SHP77 (cell line): ENCODE results near the gene SLC22A14.

ENCODE experiments used
- DNase-seq, 2 experiments: peaks; one replicate each; lab custom pipeline; 2025; lab: John Stamatoyannopoulos, UW

The SLC22A14 gene

DNA sequence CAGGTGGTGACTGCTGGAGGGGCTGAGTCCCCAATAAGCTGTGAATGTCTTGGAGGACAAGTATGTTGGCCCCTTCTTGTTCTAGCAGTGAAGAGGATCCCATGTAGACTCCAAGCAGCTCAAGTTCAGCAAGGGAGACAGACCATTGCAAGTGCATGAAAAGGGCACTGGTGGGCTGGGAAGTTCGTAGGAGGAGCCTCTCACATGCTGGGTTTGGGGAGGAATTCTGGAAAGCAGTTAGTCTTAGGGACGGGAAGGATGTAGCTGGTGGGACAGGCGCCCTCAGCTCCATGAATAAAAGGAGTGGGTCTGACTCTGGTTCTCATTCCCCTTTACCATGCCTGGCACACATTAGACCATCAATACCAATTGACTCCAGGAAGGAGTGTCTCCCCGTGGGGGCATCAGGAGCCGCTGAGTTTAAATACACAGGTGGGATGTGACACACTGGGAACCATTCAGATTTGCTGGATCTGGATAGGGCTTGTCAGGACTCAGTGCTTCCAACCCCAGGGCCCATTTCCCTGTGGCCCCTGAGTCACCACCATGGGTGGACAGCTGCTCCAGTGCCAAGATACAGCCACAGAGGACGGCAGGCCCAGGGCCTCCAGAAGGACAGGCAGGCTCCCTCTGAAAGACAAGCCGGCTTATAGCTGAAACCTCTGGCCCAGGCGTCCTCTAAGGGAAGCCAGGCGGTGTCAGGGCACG, 63.9 kb downstream of the SLC22A14 start:
- DNase-seq: no peak

- DNase-seq: peak; percentile 50 to 80
Observed at GRCh38 chr3:38346587-38347410, 64.7 kb downstream of the SLC22A14 start, which contains the start of gene XYLB. Gene XYLB, plus strand, starts transcription at chr3:38346785. Its CDS starts 84 bp downstream, at chr3:38346869.

- no peak for DNase-seq
Observed at GRCh38 chr3:38347421-38348200, 65.5 kb downstream of the SLC22A14 start.

DNA sequence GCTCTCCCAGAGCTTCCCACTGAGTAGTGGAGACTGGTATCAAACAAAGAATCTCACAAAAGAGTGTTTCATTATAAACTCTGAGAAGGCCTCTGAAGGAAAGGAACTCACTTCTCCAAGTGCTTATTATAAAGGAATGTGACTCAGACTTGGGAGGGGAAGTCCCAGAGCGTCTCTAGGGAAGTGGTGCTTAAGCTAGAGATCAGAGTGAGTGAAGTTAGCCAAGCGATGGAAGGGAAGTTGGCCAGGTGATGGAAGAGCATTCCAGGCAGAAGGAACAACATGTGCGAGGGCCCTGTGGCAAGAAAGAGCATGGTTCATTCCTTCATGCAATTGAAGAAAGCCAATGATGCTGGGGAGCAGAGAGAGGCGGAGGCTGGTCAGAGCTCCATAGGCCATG, 66.8 kb downstream of the SLC22A14 start:
- no peak for DNase-seq

DNA sequence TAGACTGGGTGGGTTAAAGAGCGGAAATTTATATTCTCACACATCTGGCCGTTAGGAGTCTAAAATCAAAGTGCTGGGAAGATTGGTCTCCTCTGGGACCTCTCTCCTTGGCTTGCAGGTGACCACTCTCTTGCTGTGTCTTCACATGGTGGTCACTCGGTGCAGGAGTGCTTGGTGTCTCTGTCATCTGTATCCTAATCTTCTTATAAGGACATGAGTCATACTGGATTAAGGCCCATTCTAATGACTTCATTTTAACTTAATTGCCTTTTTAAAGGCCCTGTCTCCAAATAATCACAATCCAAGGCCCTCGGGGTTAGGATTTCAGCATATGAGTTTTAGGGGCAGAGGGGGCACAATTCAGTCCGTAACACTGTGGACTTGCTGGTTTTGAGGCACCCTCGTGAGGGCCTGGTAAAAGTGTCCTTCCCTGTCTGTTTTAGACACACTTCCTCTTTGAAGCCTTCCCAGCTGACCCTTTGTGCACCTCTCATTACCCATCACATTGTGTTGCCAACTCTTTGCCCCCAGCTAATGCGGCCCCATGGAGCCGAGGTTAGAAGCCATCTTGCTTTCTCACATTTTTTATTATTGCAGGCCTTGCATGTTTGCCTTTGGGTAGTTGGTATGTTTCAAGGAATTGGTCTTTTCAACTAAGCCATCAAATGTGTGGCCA, 67.7 kb downstream of the SLC22A14 start:
- no peak for DNase-seq

- DNase-seq: no peak
Observed at GRCh38 chr3:38353151-38353550, 71.1 kb downstream of the SLC22A14 start.

DNA sequence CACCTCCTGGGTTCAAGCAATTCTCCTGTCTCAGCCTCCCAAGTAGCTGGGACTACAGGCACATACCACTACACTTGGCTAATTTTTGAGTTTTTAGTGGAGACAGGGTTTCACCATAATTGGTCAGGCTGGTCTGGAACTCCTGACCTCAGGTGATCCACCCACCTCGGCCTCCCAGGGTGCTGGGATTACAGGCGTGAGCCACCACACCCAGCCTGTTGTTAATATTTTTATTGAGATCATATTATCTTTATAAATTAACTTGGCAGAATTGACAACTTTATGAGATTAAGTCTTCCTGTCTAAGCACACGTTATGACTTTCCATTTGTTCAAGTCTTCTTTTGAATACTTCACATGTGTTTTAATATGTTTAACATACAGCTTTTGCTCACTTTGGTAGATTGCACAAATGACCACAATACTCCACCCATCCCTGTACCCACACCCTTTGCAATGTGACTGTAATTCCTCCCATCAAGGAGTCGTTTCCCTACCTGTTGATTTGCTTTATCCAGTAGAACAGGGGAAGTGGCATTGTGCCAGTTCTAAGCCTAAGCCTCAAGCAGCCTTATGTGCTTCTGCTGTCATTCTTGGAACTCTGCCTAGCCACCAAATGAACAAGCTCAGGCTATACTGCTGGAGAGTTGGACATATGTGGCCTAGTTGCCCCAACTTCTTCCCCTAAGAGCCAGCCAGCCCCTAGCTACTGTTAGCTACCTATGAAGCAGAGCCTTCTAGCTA, 72.7 kb downstream of the SLC22A14 start:
- DNase-seq: no peak

- DNase-seq: no peak
Observed at GRCh38 chr3:38359038-38359437, 76.9 kb downstream of the SLC22A14 start.

- no peak for DNase-seq
Observed at GRCh38 chr3:38360345-38360744, 78.3 kb downstream of the SLC22A14 start.

DNA sequence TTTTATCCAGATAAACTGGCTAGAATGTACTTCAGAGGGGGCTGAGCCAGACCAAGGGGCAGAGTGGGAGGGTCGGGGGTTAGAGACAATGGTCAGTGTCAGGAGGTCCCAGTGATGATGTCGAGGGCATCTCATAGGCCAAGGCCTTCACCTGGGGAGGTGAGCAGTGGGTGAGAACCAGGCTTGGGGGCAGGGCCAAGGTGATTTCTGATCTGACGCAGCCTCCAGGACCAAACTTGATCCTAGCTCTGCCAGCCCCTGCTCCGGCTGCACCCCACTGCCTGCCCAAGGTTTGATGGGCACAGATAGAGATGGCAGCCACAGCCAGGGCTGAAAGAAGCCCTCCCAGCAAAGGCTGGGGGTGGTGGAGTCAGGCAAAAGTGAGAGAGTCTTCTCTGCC, 79.4 kb downstream of the SLC22A14 start:
- DNase-seq: no peak

- no peak for DNase-seq
Observed at GRCh38 chr3:38362825-38363224, 80.7 kb downstream of the SLC22A14 start.

DNA sequence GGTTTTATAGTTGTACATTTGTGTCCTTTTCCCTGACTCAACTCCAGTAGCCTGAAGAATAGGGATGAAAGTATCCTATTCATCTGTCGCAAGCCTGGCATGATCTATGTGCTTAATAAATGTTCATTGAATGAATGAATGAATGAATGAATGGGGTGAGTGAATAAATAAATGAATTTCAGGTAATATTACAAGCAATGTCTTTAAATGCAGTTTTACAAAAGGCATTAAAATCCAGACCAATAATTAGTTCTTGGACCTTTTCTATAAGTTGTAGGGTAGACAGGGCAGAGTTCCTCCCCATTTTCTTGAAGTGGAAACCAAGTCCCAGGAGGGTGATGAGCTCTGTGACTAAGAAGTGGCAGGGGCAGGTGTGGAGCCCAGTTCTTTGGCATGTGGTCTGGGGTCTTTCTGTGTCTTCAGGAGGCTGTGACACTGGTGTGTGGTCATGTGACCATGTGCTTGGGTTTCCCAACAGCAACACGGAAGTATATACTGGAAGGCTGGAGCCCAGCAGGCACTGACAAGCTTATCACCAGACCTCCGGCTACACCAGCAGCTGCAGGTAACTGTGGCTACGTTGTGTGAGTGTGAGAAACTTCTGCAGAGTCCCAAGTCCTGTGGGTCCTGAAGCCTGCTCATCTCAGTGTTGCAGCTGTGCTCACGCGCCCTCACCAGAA, 82.8 kb downstream of the SLC22A14 start:
- no peak for DNase-seq

DNA sequence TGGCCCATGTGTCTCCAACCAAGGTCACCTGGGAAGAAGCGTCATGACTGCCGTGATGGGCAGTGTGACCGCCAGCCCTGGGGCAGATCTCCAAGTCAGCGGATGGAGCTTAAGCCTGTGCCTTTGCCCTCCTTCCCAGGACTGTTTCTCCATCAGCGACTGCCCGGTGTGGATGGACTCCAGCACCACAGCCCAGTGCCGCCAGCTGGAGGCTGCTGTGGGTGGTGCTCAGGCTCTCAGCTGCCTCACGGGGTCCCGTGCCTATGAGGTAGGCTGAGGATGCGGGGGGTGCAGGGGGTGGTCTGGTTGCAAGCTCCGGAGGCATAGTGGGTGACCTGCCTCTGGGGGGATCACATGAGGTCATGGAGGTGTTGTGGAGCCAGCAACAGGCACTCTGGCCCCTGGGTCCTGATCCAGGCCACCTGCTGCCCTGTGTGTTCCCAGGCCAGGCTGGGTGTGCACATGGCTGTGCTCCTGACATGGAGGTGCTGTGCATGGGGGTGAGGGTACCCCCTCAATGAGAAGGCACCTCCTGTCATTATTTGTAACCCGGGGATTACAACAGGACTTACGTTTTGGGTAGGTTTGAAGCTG, 83.5 kb downstream of the SLC22A14 start:
- DNase-seq: no peak

DNA sequence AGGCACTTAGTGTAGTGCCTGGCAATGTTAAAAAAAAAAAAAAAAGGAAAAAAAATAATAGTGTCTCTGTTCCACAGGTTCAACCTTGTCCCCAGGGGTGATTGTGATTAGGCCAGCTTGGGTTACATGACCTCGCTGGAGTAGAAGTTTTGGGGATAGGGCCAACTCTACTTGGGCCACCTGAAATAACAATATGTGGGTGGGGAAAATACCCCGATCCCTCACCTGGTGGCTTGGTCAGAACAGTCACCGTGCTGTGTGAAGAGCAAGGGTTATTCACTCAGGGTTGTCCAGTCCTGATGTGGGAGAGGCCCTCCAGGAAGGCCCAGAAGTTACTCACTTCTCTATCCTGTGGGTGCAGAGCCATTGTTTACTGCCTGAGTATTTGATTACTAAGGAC, 84.0 kb downstream of the SLC22A14 start:
- DNase-seq: no peak

DNA sequence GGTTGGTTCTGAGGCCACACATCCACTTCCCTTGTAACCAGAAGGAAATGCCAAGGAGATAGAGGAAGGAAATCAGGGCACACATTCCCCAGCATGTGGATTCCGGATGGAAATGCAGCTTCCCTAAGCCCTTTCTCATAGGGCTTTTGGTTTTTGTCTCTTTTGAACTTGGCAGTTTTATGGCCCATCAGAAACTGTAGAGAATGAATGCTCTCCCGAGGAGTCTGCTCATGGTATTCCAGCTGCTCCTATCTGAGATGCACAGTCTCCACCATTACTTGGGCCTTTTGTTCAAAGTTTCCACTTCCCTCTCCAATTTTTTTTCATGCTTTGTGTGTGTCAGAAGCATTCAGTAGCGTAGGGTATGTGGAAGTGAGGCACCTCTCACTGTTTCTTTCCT, 85.7 kb downstream of the SLC22A14 start:
- DNase-seq: no peak
